Peyer's patch (tissue), 4 donors: ENCODE data around the gene GALNT2. TPM values are rescaled to one million over a fixed set of nuclear protein-coding genes. Genes with fewer than 3 reads are reported as not detected.

ENCODE experiments used
- DNase-seq, 3 donors: peaks; one replicate each; pipeline ENCODE4 v3.0.0-alpha.2; 2017 to 2019
- H3K27ac ChIP-seq, 4 donors: fragments of 200-600 bp; sonication (generic); one replicate each; pipeline ENCODE4 v1.5.1; 2016 to 2019
- H3K27me3 ChIP-seq, 2 donors: fragments of 200-600 bp; sonication (generic); one replicate each; pipeline ENCODE4 v1.5.1; 2019
- H3K36me3 ChIP-seq, 3 donors: fragments of 200-600 bp; sonication (generic); one replicate each; pipeline ENCODE4 v1.5.1; 2016 to 2019
- H3K4me1 ChIP-seq, 4 donors: fragments of 200-600 bp; sonication (generic); one replicate each; pipeline ENCODE4 v1.5.1; 2016 to 2019
- H3K4me3 ChIP-seq, 4 donors: fragments of 200-600 bp; sonication (generic); 1 replicate in 3 of 4; 2 replicates in 1 of 4; pipeline ENCODE4 v1.5.1; 2016 to 2019; ENCODE audit warnings: mild to moderate bottlenecking in 1 of 4
- H3K9me3 ChIP-seq, 4 donors: fragments of 200-600 bp; sonication (generic); one replicate each; pipeline ENCODE4 v1.5.1; 2016 to 2019; ENCODE audit warnings: mild to moderate bottlenecking in 1 of 4
- POLR2A ChIP-seq, 2 donors: fragments of 450-650 bp; IDR thresholded peaks; one replicate each; pipeline ENCODE4 v1.5.1; 2017; ENCODE audit warnings: antibody characterized with exemption in 2 of 2, mild to moderate bottlenecking in 2 of 2, moderate library complexity in 2 of 2
- total RNA-seq, 4 donors: library from RNA; depleted of rRNA; stranded (reverse); fragments of >200 nt; gene quantifications; one replicate each; pipeline ENCODE4 v1.1.0, GENCODE V29; 2016
- TF ChIP-seq, protein P1 (sequence below), 6 experiments: fragments of 450-650 bp in 4 of 6; fragments of 200-600 bp in 2 of 6; sonication (generic) in 1 of 6; IDR thresholded peaks; one replicate each; pipeline ENCODE4 v1.5.1; 2017 to 2019; ENCODE audit warnings: antibody characterized with exemption in 6 of 6, mild to moderate bottlenecking in 3 of 6, moderate library complexity in 1 of 6

GALNT2 gene
- total RNA-seq, 4 donors from 2014 or later, result 36.3 to 52.5 (median 43.6) TPM

DNA sequence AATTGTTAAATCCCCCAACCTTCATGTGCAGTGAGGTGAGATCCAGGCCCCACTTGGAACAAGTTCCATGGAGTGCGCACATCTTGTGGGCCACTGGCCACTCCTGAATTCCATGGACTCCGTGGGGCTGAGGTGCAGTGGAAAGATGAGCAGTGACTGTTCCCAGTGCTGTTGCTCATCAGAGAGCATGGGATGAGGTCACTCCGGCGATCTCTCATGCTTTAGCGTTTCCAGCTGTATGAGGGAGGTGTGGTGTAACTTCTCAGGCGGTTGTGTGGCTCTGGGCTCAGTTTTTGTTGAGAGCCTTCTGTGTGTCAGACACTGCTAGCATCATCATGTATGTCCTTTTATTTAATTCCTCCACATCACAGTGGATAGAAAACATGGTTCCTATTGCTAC lies 96.2 kb downstream of the GALNT2 start:
- no peak for TF ChIP-seq POLR2A (IDR thresholded peaks at IDR 0.05)
- TF ChIP-seq, protein P1, sequence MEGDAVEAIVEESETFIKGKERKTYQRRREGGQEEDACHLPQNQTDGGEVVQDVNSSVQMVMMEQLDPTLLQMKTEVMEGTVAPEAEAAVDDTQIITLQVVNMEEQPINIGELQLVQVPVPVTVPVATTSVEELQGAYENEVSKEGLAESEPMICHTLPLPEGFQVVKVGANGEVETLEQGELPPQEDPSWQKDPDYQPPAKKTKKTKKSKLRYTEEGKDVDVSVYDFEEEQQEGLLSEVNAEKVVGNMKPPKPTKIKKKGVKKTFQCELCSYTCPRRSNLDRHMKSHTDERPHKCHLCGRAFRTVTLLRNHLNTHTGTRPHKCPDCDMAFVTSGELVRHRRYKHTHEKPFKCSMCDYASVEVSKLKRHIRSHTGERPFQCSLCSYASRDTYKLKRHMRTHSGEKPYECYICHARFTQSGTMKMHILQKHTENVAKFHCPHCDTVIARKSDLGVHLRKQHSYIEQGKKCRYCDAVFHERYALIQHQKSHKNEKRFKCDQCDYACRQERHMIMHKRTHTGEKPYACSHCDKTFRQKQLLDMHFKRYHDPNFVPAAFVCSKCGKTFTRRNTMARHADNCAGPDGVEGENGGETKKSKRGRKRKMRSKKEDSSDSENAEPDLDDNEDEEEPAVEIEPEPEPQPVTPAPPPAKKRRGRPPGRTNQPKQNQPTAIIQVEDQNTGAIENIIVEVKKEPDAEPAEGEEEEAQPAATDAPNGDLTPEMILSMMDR (IDR thresholded peaks at IDR 0.05), result no peak
- Histone ChIP-seq H3K4me1 (peaks cover 0 to 22% (median 4%) of the 10 kb centered on the region in 4 donors), H3K4me3 (no peak overlapping the region), H3K9me3 (no peaks in the 10 kb centered on the region), H3K27me3 (no peaks in the 10 kb centered on the region), H3K27ac (no peak overlapping the region), H3K36me3 (no peaks in the 10 kb centered on the region)
- DNase-seq, result peak in 1 of 3 donors; percentile 49

DNA sequence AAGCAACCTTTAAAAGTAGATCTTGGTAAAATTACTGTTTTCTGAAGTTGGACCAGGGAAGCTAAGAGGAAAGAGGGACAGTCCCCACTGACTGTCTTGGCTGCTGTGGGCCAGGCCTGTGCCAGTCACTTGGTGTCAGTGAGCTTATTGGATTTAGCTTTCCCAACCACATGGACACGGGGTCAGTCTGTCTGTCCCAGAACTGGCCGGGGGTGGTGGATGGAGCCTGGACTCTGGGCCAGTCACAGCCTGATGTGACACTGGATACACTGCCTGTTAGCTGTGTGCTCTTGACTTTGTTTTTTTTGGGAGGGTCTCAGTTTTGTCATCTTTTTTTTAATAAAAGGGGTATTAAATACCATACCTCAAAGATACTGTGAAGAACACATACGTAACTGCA lies 96.7 kb downstream of the GALNT2 start:
- Histone ChIP-seq H3K4me1 (peaks cover 0 to 17% (median 2%) of the 10 kb centered on the region in 4 donors), H3K36me3 (no peaks in the 10 kb centered on the region), H3K27me3 (no peaks in the 10 kb centered on the region), H3K4me3 (no peak overlapping the region), H3K9me3 (no peaks in the 10 kb centered on the region), H3K27ac (no peak overlapping the region)
- DNase-seq, result peak in 1 of 3 donors; percentile 41
- TF ChIP-seq, protein P1 (IDR thresholded peaks at IDR 0.05), result no peak
- no peak for TF ChIP-seq POLR2A (IDR thresholded peaks at IDR 0.05)

DNA sequence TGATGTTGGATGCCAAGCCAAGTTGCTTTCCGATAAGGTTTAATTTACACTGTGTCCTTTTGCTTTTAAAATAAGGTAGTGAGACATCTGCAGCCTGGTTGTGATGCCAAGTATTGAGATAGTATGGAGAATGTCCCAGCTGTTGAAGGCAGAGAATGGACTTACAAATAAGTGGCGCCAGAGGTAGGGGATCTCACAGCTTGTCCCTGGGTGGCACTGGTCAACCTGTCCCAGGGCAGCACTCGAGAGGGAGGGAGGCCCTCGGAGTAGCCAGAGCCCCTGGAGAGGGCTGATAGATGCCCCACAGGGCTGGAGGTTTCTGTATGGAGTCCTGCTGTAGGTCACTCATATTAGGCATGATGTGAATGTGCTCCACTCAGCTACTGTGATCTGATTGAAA lies 98.5 kb downstream of the GALNT2 start:
- TF ChIP-seq, protein P1 (IDR thresholded peaks at IDR 0.05), result no peak
- TF ChIP-seq POLR2A (IDR thresholded peaks at IDR 0.05), result no peak
- H3K4me3 ChIP-seq, result no peak overlapping the region
- no peak overlapping the region for H3K27ac ChIP-seq
- H3K27me3 ChIP-seq, result no peaks in the 10 kb centered on the region
- H3K4me1 ChIP-seq, result peaks cover 0 to 5% (median 0%) of the 10 kb centered on the region in 4 donors
- peak in 1 of 3 donors; percentile 42 for DNase-seq
- H3K36me3 ChIP-seq, result no peaks in the 10 kb centered on the region
- no peaks in the 10 kb centered on the region for H3K9me3 ChIP-seq

DNA sequence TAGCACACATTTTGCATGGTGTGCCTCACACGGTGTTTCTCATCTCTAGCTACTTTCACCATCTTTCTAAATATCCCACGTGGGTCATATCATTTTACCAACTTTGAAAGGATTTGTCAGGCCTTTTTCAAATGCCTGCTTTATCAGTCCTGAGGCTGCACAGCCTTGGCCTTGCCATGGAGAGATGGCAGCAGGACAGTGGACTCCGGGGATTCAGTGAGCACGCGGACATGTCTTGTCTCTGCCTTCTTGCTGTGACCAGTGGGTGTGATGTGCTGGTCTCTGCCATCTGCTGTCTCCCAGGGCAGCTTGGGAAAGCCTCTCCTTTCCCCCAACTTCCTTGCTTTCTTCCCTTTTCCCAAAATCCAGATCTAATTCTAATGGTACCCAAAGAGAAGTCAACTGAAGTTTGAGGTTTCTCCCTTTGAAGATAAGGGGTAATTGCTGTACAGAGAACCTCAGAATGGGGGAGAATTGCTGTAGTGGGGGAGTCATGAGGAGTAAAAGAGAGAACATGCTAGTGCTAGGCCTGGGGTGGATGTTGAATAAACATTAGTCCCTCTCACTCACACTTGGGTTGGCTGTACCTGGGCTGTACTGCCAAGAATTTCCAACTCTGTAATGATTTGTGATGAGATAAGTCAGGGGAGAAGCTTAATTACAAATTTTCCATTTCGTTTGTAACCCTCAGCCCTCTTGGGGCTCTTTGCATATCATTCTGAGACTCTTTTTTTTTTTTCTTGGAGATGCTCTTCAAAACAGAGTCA lies 99.5 kb downstream of the GALNT2 start:
- H3K4me1 ChIP-seq, result no peaks in the 10 kb centered on the region
- H3K36me3 ChIP-seq, result no peaks in the 10 kb centered on the region
- H3K27me3 ChIP-seq, result no peaks in the 10 kb centered on the region
- no peak overlapping the region for H3K27ac ChIP-seq
- TF ChIP-seq, protein P1 (IDR thresholded peaks at IDR 0.05), result no peak
- TF ChIP-seq POLR2A (IDR thresholded peaks at IDR 0.05), result no peak
- H3K9me3 ChIP-seq, result no peaks in the 10 kb centered on the region
- H3K4me3 ChIP-seq, result no peak overlapping the region
- DNase-seq, result peak in 1 of 3 donors; percentile 38

DNA sequence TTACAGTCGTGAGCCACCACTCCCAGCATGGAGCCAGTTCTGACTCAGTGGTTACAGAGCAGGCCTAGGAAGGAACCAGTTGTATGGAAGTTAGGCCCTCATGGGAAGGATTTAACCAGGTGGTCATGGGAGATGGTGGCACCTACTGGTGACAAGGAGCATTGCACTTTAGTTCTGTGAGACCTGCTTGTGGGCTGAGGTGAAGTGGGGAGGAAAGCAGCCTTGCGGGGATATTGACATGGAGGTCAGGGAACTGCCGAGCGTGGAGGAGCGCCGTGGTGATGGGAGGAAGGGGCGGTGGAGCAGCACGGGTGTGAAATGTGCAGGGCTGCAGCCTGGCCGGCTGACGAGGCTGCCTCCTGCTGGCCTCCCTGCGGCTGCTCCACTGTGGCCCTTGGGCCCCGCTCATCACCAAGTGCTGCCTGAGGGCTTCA lies 100.4 kb downstream of the GALNT2 start:
- no peaks in the 10 kb centered on the region for H3K4me1 ChIP-seq
- no peaks in the 10 kb centered on the region for H3K9me3 ChIP-seq
- peak in 1 of 3 donors; percentile 73 for DNase-seq
- H3K27me3 ChIP-seq, result no peaks in the 10 kb centered on the region
- H3K36me3 ChIP-seq, result no peaks in the 10 kb centered on the region
- no peak overlapping the region for H3K4me3 ChIP-seq
- H3K27ac ChIP-seq, result no peak overlapping the region
- no peak for TF ChIP-seq POLR2A (IDR thresholded peaks at IDR 0.05)
- TF ChIP-seq, protein P1 (IDR thresholded peaks at IDR 0.05), result peak; percentile 50 to 84 (median 74)
